Sigmoid colon (tissue), 4 donors: ENCODE results near the gene VPS8.

Experiments used
- CTCF ChIP-seq, 4 experiments: fragments of 450-650 bp in 3 of 4; fragments of 200-600 bp in 1 of 4; IDR thresholded peaks; one replicate each; pipeline ENCODE4 v1.5.1; 2016 to 2019; ENCODE audit warnings: antibody characterized with exemption in 4 of 4, mild to moderate bottlenecking in 3 of 4, moderate library complexity in 2 of 4
- EP300 ChIP-seq, 4 donors: sonication (generic); formaldehyde crosslinking; IDR thresholded peaks; one replicate each; pipeline ENCODE4 v1.6.1; 2017; ENCODE audit warnings: antibody characterized with exemption in 4 of 4
- POLR2A ChIP-seq, 2 donors: fragments of 450-650 bp; IDR thresholded peaks; one replicate each; pipeline ENCODE4 v1.6.1; 2016; ENCODE audit warnings: antibody characterized with exemption in 2 of 2, mild to moderate bottlenecking in 2 of 2, moderate library complexity in 2 of 2
- POLR2AphosphoS5 ChIP-seq, 4 donors: sonication (generic); formaldehyde crosslinking; IDR thresholded peaks; one replicate each; pipeline ENCODE4 v1.6.1; 2017; ENCODE audit warnings: antibody characterized with exemption in 4 of 4

- TF ChIP-seq POLR2A (IDR thresholded peaks at IDR 0.05) (no peak), POLR2AphosphoS5 (IDR thresholded peaks at IDR 0.05) (no peak), EP300 (IDR thresholded peaks at IDR 0.05) (no peak), CTCF (IDR thresholded peaks at IDR 0.05) (no peak)
Observed at GRCh38 chr3:185028121-185028520, 216.2 kb downstream of the VPS8 start.
